Loucy (cell line): ENCODE measurements around the gene CLEC4F.

ENCODE experiments used
- H2AFZ ChIP-seq: fragments of 200-600 bp; sonication (generic); 2 replicates; pipeline ENCODE4 v1.6.0; 2016; ENCODE audit warnings: antibody characterized with exemption, mild to moderate bottlenecking, low read length, moderate library complexity
- H3F3A ChIP-seq: fragments of 200-600 bp; 2 replicates; pipeline ENCODE4 v1.6.0; 2016; ENCODE audit warnings: antibody characterized with exemption, low read depth, mild to moderate bottlenecking
- H3K27me3 ChIP-seq: fragments of 200-600 bp; sonication (generic); 2 replicates; pipeline ENCODE4 v1.6.1; 2014; ENCODE audit warnings: low read length, mild to moderate bottlenecking; ENCODE audit not compliant: insufficient read depth, poor library complexity, severe bottlenecking
- H3K36me3 ChIP-seq: fragments of 200-600 bp; sonication (generic); 2 replicates; pipeline ENCODE4 v1.6.1; 2016; ENCODE audit warnings: low read length; ENCODE audit not compliant: insufficient read depth
- H3K4me1 ChIP-seq: fragments of 200-600 bp; sonication (generic); 2 replicates; pipeline ENCODE4 v1.5.1; 2014; ENCODE audit warnings: low read length, mild to moderate bottlenecking; ENCODE audit not compliant: insufficient read depth, poor library complexity, severe bottlenecking
- H3K4me2 ChIP-seq: fragments of 200-600 bp; sonication (generic); 2 replicates; pipeline ENCODE4 v1.6.0; 2014; ENCODE audit warnings: antibody characterized with exemption, low read length, low read depth, mild to moderate bottlenecking; ENCODE audit not compliant: poor library complexity, severe bottlenecking
- H3K4me3 ChIP-seq: fragments of 200-600 bp; sonication (generic); 2 replicates; pipeline ENCODE4 v1.5.1; 2014; ENCODE audit warnings: low read length, mild to moderate bottlenecking, mixed read lengths; ENCODE audit not compliant: poor library complexity, severe bottlenecking
- H3K79me2 ChIP-seq: fragments of 200-600 bp; sonication (generic); 2 replicates; pipeline ENCODE4 v1.6.1; 2014; ENCODE audit warnings: low read length; ENCODE audit not compliant: insufficient read depth
- H3K9ac ChIP-seq: fragments of 200-600 bp; sonication (generic); 2 replicates; pipeline ENCODE4 v1.6.0; 2014; ENCODE audit warnings: mild to moderate bottlenecking, low read depth, low read length, moderate library complexity; ENCODE audit not compliant: poor library complexity, severe bottlenecking
- H3K9me2 ChIP-seq: fragments of 200-600 bp; sonication (generic); replicated peaks from 2 replicates; pipeline ENCODE4 v1.6.1; 2016; ENCODE audit warnings: low read depth, low read length, mixed read lengths
- H3K9me3 ChIP-seq: fragments of 200-600 bp; sonication (generic); 2 replicates; pipeline ENCODE4 v1.6.1; 2014; ENCODE audit warnings: mild to moderate bottlenecking, antibody characterized with exemption, low read length, low read depth; ENCODE audit not compliant: insufficient read depth
- H4K20me1 ChIP-seq: fragments of 200-600 bp; sonication (generic); 2 replicates; pipeline ENCODE4 v1.6.0; 2014; ENCODE audit warnings: antibody characterized with exemption, low read length, mild to moderate bottlenecking; ENCODE audit not compliant: insufficient read depth, poor library complexity, severe bottlenecking
- CTCF ChIP-seq: fragments of 200-600 bp; sonication (generic); conservative IDR thresholded peaks from 2 replicates; pipeline ENCODE4 v1.5.1; 2014; ENCODE audit warnings: mild to moderate bottlenecking, antibody characterized with exemption, low read length
- EZH2phosphoT487 ChIP-seq: fragments of 200-600 bp; IDR thresholded peaks from 2 replicates; pipeline ENCODE4 v1.6.1; 2018; ENCODE audit warnings: antibody characterized with exemption, mild to moderate bottlenecking, moderate library complexity, borderline replicate concordance

Gene CLEC4F

GRCh38 chr2:70776266-70776665 lies 44.1 kb downstream of the CLEC4F start:
- H3K9ac ChIP-seq = no peak overlapping the region
- H3K9me2 ChIP-seq = no peaks in the 10 kb centered on the region
- H4K20me1 ChIP-seq = no peaks in the 10 kb centered on the region
- H3K4me3 ChIP-seq = no peak overlapping the region
- no peak overlapping the region for H2AFZ ChIP-seq
- no peaks in the 10 kb centered on the region for H3K79me2 ChIP-seq
- H3K4me1 ChIP-seq = no peaks in the 10 kb centered on the region
- H3K9me3 ChIP-seq = no peaks in the 10 kb centered on the region
- no peak overlapping the region for H3K4me2 ChIP-seq
- no peaks in the 10 kb centered on the region for H3K36me3 ChIP-seq
- H3K27me3 ChIP-seq = no peaks in the 10 kb centered on the region
- TF ChIP-seq CTCF (no peak), EZH2phosphoT487 (no peak)
- no peaks in the 10 kb centered on the region; the same call in 1 of the 2 replicates for H3F3A ChIP-seq

- no peaks in the 10 kb centered on the region for H3K79me2 ChIP-seq
- H3K9me2 ChIP-seq = no peaks in the 10 kb centered on the region
- no peak for TF ChIP-seq EZH2phosphoT487
- no peak for TF ChIP-seq CTCF
- no peak overlapping the region for H2AFZ ChIP-seq
- H3K36me3 ChIP-seq = no peaks in the 10 kb centered on the region
- H3F3A ChIP-seq = no peaks in the 10 kb centered on the region; the same call in 1 of the 2 replicates
- H3K4me3 ChIP-seq = no peak overlapping the region
- H3K4me1 ChIP-seq = no peaks in the 10 kb centered on the region
- H3K4me2 ChIP-seq = no peak overlapping the region
- no peaks in the 10 kb centered on the region for H4K20me1 ChIP-seq
- H3K9me3 ChIP-seq = no peaks in the 10 kb centered on the region
- no peaks in the 10 kb centered on the region for H3K27me3 ChIP-seq
- H3K9ac ChIP-seq = no peak overlapping the region
These were observed 45.3 kb downstream of the CLEC4F start for GRCh38 chr2:70775141-70775540.

- H4K20me1 ChIP-seq = no peaks in the 10 kb centered on the region
- no peak overlapping the region for H3K4me2 ChIP-seq
- H3K4me3 ChIP-seq = no peak overlapping the region
- H3K4me1 ChIP-seq = no peaks in the 10 kb centered on the region
- H3K27me3 ChIP-seq = no peaks in the 10 kb centered on the region
- H3K9ac ChIP-seq = no peak overlapping the region
- H2AFZ ChIP-seq = no peak overlapping the region
- H3K36me3 ChIP-seq = no peaks in the 10 kb centered on the region
- H3K79me2 ChIP-seq = no peaks in the 10 kb centered on the region
- H3K9me2 ChIP-seq = no peaks in the 10 kb centered on the region
- H3F3A ChIP-seq = no peaks in the 10 kb centered on the region; the same call in 1 of the 2 replicates
- H3K9me3 ChIP-seq = no peaks in the 10 kb centered on the region
- TF ChIP-seq EZH2phosphoT487 = no peak
These were observed 47.8 kb downstream of the CLEC4F start for GRCh38 chr2:70772486-70773155.

- no peak overlapping the region for H2AFZ ChIP-seq
- H3K36me3 ChIP-seq = no peaks in the 10 kb centered on the region
- H3K4me1 ChIP-seq = no peaks in the 10 kb centered on the region
- H3K27me3 ChIP-seq = no peaks in the 10 kb centered on the region
- no peaks in the 10 kb centered on the region for H3K79me2 ChIP-seq
- no peaks in the 10 kb centered on the region for H3K9me2 ChIP-seq
- no peak overlapping the region for H3K9ac ChIP-seq
- H4K20me1 ChIP-seq = no peaks in the 10 kb centered on the region
- H3K9me3 ChIP-seq = no peaks in the 10 kb centered on the region
- TF ChIP-seq EZH2phosphoT487 (no peak), CTCF (no peak)
- H3K4me3 ChIP-seq = no peak overlapping the region
- H3K4me2 ChIP-seq = no peak overlapping the region
- no peaks in the 10 kb centered on the region for H3F3A ChIP-seq
These were observed 49.0 kb downstream of the CLEC4F start for GRCh38 chr2:70771446-70771845.
